C4-2B (cell line): ENCODE measurements around the gene DSCAML1.

ENCODE experiments used
- CTCF ChIP-seq: fragments of 450-650 bp; conservative IDR thresholded peaks from 2 replicates; pipeline ENCODE4 v1.5.1; 2017; ENCODE audit warnings: mild to moderate bottlenecking
- ZFX ChIP-seq: fragments of 450-650 bp; IDR thresholded peaks from 2 replicates; pipeline ENCODE4 v1.6.1; 2017

DNA sequence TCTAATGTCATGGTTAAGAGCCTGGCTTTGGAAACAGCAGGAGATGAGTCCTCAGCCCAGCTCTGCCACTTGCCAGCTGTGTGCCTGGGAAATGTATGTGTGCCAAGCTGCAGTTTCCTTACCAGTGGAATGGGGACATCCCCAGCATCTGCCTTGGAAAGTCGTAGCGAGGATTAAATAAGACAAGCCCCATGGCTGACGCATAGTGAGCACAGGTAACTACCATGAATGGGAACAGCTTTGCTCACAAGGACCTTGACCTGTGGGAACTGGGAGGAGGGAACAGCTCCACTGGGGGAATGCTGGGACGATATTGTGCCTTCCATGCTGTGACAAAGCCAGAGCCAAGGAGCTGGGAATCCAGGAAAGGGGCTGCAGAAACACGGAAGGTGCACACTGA lies 2.6 kb upstream of the DSCAML1 start:
- TF ChIP-seq CTCF = no peak
- TF ChIP-seq ZFX = no peak
